ENCODE data around the gene LYPD4.

DNA sequence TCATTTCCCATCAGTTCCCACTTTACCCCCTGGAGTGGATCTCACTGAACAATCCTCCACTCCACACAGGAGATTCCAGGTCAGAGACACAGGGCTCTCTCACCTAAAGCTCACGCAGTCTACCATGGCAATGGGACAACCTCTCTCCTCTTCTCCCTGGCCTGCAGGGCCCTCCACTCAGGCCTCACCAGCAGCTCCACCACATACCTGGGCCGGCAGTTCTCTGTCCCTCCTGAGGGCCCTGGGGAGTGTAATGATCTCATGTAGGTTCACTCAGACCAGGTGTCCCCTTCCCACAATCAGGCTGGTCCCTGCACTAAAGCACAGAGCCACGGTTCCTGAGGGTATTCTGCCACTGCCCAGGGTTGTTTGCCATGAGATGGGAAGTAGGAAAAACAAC is 32.5 kb downstream of the LYPD4 start:
- TF ChIP-seq, protein P1, sequence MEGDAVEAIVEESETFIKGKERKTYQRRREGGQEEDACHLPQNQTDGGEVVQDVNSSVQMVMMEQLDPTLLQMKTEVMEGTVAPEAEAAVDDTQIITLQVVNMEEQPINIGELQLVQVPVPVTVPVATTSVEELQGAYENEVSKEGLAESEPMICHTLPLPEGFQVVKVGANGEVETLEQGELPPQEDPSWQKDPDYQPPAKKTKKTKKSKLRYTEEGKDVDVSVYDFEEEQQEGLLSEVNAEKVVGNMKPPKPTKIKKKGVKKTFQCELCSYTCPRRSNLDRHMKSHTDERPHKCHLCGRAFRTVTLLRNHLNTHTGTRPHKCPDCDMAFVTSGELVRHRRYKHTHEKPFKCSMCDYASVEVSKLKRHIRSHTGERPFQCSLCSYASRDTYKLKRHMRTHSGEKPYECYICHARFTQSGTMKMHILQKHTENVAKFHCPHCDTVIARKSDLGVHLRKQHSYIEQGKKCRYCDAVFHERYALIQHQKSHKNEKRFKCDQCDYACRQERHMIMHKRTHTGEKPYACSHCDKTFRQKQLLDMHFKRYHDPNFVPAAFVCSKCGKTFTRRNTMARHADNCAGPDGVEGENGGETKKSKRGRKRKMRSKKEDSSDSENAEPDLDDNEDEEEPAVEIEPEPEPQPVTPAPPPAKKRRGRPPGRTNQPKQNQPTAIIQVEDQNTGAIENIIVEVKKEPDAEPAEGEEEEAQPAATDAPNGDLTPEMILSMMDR (IDR thresholded peaks at IDR 0.05), result no peak
- TF ChIP-seq POLR2A (IDR thresholded peaks at IDR 0.05) (no peak), POLR2AphosphoS5 (IDR thresholded peaks at IDR 0.05) (no peak)
